PC-9 (cell line): ENCODE measurements around the gene NDUFS2. TPM values are rescaled to one million over a fixed set of nuclear protein-coding genes. Genes with fewer than 3 reads are reported as not detected.
"Not testable (repeated sequence)": the region's sequence is repeated elsewhere in the genome, so short reads cannot be mapped to it uniquely, and the experiment has no call there.

ENCODE experiments used
- BruUV-seq: library from RNA; stranded (reverse); fragments of 400-500 nt; replicated peaks from 2 replicates; lab custom pipeline; 2021; lab: Mats Ljungman, UMichigan
- CTCF ChIA-PET: fragments of 300-600 bp; sonication (Branson Sonifier 250); formaldehyde crosslinking; loops from one replicate; lab custom pipeline; 2022; ENCODE audit warnings: antibody characterized with exemption; lab: Charles Lee
- POLR2A ChIA-PET: fragments of 300-600 bp; sonication (Branson Sonifier 250); formaldehyde crosslinking; loops from one replicate; lab custom pipeline; 2022; ENCODE audit warnings: antibody characterized with exemption; ENCODE audit not compliant: unreplicated experiment; lab: Charles Lee
- DNase-seq, 2 experiments: peaks; one replicate each; pipeline versions ENCODE4 v3.0.0 to v3.0.0-alpha.2; 2015 to 2022; ENCODE audit warnings: mixed read lengths in 1 of 2
- H2AFZ ChIP-seq: fragments of 200-600 bp; sonication (generic); 2 replicates; pipeline ENCODE4 v1.8.1; 2017; ENCODE audit warnings: antibody characterized with exemption
- H3F3A ChIP-seq: fragments of 200-600 bp; sonication (generic); 2 replicates; pipeline ENCODE4 v1.8.1; 2017; ENCODE audit warnings: antibody characterized with exemption, mild to moderate bottlenecking, low read depth; ENCODE audit not compliant: insufficient read depth
- H3K27ac ChIP-seq: fragments of 200-600 bp; sonication (generic); 2 replicates; pipeline ENCODE4 v1.6.1; 2016; ENCODE audit warnings: mixed run types
- H3K27me3 ChIP-seq: fragments of 200-600 bp; sonication (generic); 2 replicates; pipeline ENCODE4 v1.6.1; 2016; ENCODE audit warnings: low read depth, mixed run types; ENCODE audit not compliant: insufficient read depth
- H3K36me3 ChIP-seq: fragments of 200-600 bp; sonication (generic); 2 replicates; pipeline ENCODE4 v1.6.1; 2016; ENCODE audit warnings: low read depth, mixed run types
- H3K4me1 ChIP-seq: fragments of 200-600 bp; sonication (generic); replicated peaks from 2 replicates; pipeline ENCODE4 v1.6.1; 2016; ENCODE audit warnings: mixed run types; ENCODE audit not compliant: insufficient read depth
- H3K4me2 ChIP-seq: fragments of 200-600 bp; sonication (generic); 2 replicates; pipeline ENCODE4 v1.6.1; 2017; ENCODE audit warnings: mixed run types
- H3K4me3 ChIP-seq: fragments of 200-600 bp; sonication (generic); 2 replicates; pipeline ENCODE4 v1.6.1; 2016; ENCODE audit warnings: mixed run types
- H3K79me2 ChIP-seq: fragments of 200-600 bp; sonication (generic); 2 replicates; pipeline ENCODE4 v1.6.1; 2017; ENCODE audit warnings: low read depth, mixed run types
- H3K9me2 ChIP-seq: fragments of 200-600 bp; sonication (generic); 2 replicates; pipeline ENCODE4 v1.8.1; 2017; ENCODE audit warnings: mild to moderate bottlenecking; ENCODE audit not compliant: insufficient read depth
- H3K9me3 ChIP-seq: fragments of 200-600 bp; sonication (generic); 2 replicates; pipeline ENCODE4 v1.8.1; 2016; ENCODE audit warnings: low read depth; ENCODE audit not compliant: insufficient read depth
- H4K20me1 ChIP-seq: fragments of 200-600 bp; sonication (generic); 2 replicates; pipeline ENCODE4 v1.8.1; 2017; ENCODE audit not compliant: insufficient read depth
- CTCF ChIP-seq: fragments of 200-600 bp; sonication (generic); conservative IDR thresholded peaks from 2 replicates; pipeline ENCODE4 v1.6.1; 2017; ENCODE audit warnings: mixed run types, antibody characterized with exemption, mild to moderate bottlenecking, moderate library complexity
- EZH2 ChIP-seq: fragments of 200-600 bp; sonication (generic); IDR thresholded peaks from 2 replicates; pipeline ENCODE4 v1.8.0; 2017; ENCODE audit warnings: antibody characterized with exemption, low read depth
- intact Hi-C: fragments of 100-400 bp; cut with micrococcal nuclease; formaldehyde crosslinking; loops from one replicate; pipeline ENCODE4 v1.10.0; 2022; ENCODE audit not compliant: unreplicated experiment
- total RNA-seq: library from RNA; stranded (reverse); gene quantifications from 2 replicates; pipeline ENCODE4 v1.2.3, GENCODE V29; 2021

The NDUFS2 gene
- total RNA-seq, 1 experiment from 2014 or later: 99.5 TPM

- Histone ChIP-seq H3K27me3 (no peaks in the 10 kb centered on the region), H3K4me1 (peaks cover 7% of the 10 kb centered on the region; the same call in 1 of the 2 replicates), H2AFZ (no peak overlapping the region), H3K4me2 (no peak overlapping the region), H3K27ac (no peak overlapping the region), H3K36me3 (no peaks in the 10 kb centered on the region), H3K79me2 (no peaks in the 10 kb centered on the region), H3K9me3 (no peaks in the 10 kb centered on the region), H3F3A (peaks cover 5% of the 10 kb centered on the region; the same call in 1 of the 2 replicates), H3K9me2 (no peaks in the 10 kb centered on the region), H4K20me1 (no peaks in the 10 kb centered on the region), H3K4me3 (no peak overlapping the region)
- no peak for DNase-seq
- intact Hi-C loops: loop anchor here (10.0 kb wide), 1 partner anchor 545 kb away; the partner anchor contains the start of gene ATF6
- no TSS peak for BruUV-seq
- CTCF ChIA-PET: no interaction called here
- POLR2A ChIA-PET: no interaction called here
- no peak for TF ChIP-seq CTCF
- TF ChIP-seq EZH2: no peak
Measured at GRCh38 chr1:161220002-161220401, 17.8 kb downstream of the NDUFS2 start.

GRCh38 chr1:161222175-161223019 is 20.2 kb downstream of the NDUFS2 start:
- Histone ChIP-seq H4K20me1 (no peaks in the 10 kb centered on the region), H3K36me3 (no peaks in the 10 kb centered on the region), H3K4me3 (no peak overlapping the region), H3K9me3 (no peaks in the 10 kb centered on the region), H3K9me2 (no peaks in the 10 kb centered on the region), H3K4me1 (peaks cover 11% of the 10 kb centered on the region), H3K79me2 (no peaks in the 10 kb centered on the region), H3K27ac (no peak overlapping the region), H3K4me2 (no peak overlapping the region), H3K27me3 (no peaks in the 10 kb centered on the region), H3F3A (peaks cover 4% of the 10 kb centered on the region; the same call in 1 of the 2 replicates), H2AFZ (no peak overlapping the region)
- intact Hi-C loops: loop anchor here (10.0 kb wide), 1 partner anchor 542 kb away; the partner anchor contains the start of gene ATF6
- DNase-seq: no peak
- BruUV-seq: no TSS peak
- ChIA-PET POLR2A (interaction anchor here (0.6 kb wide), 1 partner anchor 864 kb away, joined by 4 read pairs; no protein-coding TSS in a partner anchor), CTCF (no interaction called here)
- no peak for TF ChIP-seq EZH2
- no peak for TF ChIP-seq CTCF

- Histone ChIP-seq H4K20me1 (no peaks in the 10 kb centered on the region), H3K27ac (no peak overlapping the region), H3K4me2 (no peak overlapping the region), H3K4me1 (peaks cover 16% of the 10 kb centered on the region), H3K9me2 (no peaks in the 10 kb centered on the region), H3K9me3 (no peaks in the 10 kb centered on the region), H2AFZ (no peak overlapping the region), H3K27me3 (no peaks in the 10 kb centered on the region), H3K4me3 (no peak overlapping the region), H3F3A (peaks cover 3% of the 10 kb centered on the region; the same call in 1 of the 2 replicates), H3K79me2 (no peaks in the 10 kb centered on the region), H3K36me3 (no peaks in the 10 kb centered on the region)
- DNase-seq: no peak
- ChIA-PET POLR2A (no interaction called here), CTCF (interaction anchor here (0.6 kb wide), 1 partner anchor 514 kb away, joined by 6 read pairs; no protein-coding TSS in a partner anchor)
- TF ChIP-seq CTCF (no peak), EZH2 (no peak)
- intact Hi-C loops: loop anchor here (10.0 kb wide), 1 partner anchor 541 kb away; the partner anchor contains the start of gene ATF6
- BruUV-seq: no TSS peak
Measured at GRCh38 chr1:161223805-161224694, 21.9 kb downstream of the NDUFS2 start.

DNA sequence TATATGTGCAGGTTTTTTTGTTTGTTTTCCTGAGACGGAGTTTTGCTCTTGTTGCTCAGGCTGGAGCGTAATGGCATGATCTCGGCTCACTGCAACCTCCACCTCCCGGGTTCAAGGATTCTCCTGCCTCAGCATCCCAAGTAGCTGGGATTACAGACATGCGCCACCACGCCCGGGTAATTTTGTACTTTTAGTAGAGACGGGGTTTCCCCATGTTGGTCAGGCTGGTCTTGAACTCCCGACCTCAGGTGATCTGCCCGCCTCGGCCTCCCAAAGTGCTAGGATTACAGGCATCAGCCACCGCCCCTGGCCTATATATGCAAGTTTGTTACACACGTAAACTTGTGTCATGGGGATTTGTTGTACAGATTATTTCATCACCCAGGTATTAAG is 22.5 kb downstream of the NDUFS2 start:
- H3K4me3 ChIP-seq, H2AFZ ChIP-seq, DNase-seq, H3K4me2 ChIP-seq, POLR2A ChIA-PET, BruUV-seq, H3K79me2 ChIP-seq, H3K27ac ChIP-seq, H3K36me3 ChIP-seq, H3K9me2 ChIP-seq, H3K27me3 ChIP-seq, H4K20me1 ChIP-seq, H3K9me3 ChIP-seq, H3F3A ChIP-seq: not testable (repeated sequence)
- peaks cover 16% of the 10 kb centered on the region for H3K4me1 ChIP-seq
- CTCF ChIA-PET: interaction anchor here (0.7 kb wide), 1 partner anchor 127 kb away, joined by 3 read pairs; no protein-coding TSS in a partner anchor
- intact Hi-C loops: loop anchor here (10.0 kb wide), 1 partner anchor 540 kb away; the partner anchor contains the start of gene ATF6
